GM19467 (cell line): ENCODE measurements around the gene GDF7.
A peak's percentile ranks its signal among the peaks of the same experiment; 100 is the strongest.

Experiments
- ATAC-seq: cut with Tn5 transposase; IDR thresholded peaks from one replicate; pipeline ENCODE4 v1.9.1; 2021; ENCODE audit warnings: mild to moderate bottlenecking, moderate library complexity; ENCODE audit not compliant: unreplicated experiment

Gene GDF7

DNA sequence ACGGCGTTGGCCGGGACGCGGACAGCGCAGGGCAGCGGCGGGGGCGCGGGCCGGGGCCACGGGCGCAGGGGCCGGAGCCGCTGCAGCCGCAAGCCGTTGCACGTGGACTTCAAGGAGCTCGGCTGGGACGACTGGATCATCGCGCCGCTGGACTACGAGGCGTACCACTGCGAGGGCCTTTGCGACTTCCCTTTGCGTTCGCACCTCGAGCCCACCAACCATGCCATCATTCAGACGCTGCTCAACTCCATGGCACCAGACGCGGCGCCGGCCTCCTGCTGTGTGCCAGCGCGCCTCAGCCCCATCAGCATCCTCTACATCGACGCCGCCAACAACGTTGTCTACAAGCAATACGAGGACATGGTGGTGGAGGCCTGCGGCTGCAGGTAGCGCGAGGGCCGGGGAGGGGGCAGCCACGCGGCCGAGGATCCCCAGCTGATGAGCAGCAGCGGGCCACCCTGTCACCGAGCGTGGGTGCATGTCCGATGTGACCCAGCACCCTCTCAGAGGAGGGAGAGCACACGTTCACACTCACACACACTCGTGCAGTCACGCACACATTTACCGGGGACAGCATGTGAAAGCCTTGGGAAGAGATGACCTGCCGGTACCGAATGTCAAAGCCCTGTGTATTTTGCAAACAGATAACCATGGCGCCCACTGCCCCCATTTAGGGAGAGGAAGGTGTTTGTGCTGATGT is 4.2 kb downstream of the GDF7 start:
- no peak for ATAC-seq

DNA sequence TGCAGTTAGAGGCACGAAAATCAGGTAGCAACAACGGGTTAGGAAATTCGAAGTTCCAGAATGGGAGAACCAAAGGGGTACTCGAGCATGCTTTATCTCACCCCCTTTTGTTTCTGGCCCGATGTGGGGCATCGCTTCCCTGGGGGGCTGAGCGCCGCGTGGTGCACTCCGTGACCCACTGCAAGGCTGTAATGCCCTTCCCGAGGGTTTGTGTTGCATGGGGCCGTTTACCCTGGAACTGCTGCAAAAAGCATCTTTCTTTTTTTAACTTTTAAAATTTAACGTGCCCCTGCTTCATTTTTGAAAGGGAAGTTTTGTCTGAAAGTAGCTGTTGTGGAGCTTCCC is 4.8 kb downstream of the GDF7 start:
- ATAC-seq: no peak

DNA sequence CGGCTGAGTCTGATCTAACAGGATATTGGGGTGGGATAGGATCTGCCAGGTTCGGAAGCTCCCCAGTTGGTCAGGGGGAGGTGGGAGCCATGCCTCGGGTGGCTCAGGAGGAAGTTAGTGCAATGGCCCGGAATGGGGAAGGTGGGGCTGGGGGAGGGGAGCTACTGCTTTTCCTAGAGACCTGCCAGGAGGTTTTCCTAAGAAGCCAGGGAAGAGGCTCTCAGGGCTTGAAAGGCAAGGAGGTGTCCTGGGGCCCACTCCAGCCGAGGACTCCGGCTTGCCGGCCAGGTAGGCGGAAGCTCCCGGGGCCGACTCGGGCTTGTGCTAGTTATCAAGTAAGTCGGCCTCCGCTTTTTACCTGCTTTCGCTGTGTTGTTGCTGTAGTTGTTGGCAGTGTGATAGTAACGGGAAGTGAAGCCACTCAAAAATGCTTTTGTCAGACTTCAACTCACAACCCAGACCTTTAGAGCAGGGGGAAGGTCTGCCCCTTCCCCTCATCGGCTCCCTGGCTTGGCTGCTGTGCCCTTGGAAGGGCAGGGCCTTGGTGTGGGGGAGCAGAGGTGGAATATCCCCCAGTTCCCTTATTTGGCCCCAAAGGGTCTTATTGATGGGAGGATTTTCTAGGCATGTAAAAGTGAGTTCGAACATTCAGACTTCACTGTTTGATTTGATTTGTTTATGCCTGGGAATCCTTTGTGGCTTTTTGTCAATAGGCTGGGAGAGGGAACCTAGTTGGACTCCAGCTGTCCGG is 5.4 kb downstream of the GDF7 start:
- no peak for ATAC-seq

DNA sequence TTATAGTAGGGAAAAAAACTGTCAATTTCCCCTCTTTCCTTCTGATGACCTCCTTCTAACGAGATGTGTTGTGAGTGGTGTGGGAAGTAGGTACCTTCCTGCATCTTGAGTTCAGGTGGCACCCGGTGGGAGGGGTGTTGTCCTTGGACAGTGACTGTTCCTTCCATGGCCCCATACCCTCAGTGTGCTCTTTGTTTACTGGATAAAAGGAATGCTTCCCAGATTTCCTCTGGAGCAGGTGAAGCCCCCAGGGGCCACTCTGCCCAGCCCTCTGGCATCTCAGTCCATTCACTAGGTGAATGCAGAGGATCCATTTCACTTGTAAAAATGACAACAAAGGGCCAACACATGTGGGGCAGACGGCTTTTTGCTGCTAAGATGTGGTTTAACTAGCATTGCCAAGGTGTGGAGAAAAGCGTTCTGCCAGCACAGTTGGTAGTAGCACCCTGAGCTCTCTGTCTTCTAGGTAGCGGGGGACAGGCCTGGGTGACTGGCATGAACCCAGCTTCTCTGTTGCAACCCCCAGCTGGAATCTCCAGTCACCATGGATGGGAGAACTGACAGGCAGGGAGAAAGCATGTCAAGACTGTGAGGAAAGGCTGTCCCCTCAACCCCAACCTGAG is 6.9 kb downstream of the GDF7 start:
- ATAC-seq: no peak

DNA sequence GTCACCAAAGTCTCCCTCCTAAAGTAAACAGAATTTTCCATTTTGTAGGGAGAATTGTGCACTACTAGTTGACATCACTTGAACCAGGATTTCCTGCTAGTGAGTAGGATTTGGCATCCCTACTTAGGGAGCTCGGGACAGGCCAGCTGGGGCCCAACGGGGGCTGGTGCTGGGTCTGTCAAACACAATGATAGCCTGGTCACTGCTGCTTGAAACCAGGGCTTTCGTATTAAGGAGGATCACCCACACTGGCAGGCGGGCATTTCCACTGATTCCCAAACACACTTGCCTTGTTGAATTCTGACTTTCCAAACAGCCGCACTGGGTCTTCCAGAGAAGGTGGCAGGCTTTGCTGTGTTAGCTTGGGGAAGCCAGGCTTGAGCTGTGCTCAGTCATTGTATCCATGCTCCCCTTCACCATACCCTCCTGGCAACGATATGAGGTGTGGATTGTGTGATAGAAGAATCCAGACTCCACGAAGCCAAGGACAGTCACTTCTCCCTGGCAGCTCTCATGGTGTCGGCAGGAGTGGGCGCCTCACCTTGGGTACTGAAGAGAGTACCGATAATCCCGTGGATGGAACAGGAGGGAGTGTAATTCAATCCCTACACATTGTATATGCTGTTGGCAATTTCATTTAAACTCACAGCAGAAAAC is 7.5 kb downstream of the GDF7 start:
- ATAC-seq: no peak

DNA sequence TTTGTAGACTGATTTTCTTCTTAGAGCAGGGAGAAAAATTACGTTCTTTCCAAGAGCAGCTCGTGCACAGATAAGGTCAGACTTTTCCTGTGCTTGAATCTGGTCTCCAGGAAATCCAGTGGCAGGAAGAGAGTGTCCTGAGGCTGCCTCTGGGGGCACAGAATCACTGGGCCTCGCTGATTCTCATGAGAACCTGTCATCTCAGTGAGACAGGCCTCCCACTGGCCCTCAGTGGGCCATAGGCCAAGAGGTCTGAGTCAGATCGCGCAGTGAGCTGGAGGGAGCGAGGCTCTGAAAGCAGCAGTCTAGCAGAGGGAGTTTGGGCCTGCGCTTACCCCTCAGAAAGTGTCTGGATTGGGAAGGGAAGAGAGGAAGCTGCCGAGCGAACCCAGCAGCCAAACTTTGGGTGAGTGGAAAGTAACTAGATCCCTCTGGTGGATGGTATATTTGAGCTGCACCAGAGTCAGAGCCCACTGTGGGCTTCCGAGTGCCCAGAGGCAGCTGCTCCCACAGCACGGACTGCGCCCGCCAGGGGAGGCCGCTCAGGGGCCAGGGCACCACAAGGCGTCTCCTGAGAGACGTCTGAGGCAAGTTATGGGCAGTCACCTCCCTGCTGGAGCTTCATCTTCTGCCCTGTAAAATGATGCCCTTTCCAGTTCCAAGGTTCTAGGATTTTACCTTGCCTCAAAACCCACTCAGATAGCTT is 8.2 kb downstream of the GDF7 start:
- no peak for ATAC-seq

DNA sequence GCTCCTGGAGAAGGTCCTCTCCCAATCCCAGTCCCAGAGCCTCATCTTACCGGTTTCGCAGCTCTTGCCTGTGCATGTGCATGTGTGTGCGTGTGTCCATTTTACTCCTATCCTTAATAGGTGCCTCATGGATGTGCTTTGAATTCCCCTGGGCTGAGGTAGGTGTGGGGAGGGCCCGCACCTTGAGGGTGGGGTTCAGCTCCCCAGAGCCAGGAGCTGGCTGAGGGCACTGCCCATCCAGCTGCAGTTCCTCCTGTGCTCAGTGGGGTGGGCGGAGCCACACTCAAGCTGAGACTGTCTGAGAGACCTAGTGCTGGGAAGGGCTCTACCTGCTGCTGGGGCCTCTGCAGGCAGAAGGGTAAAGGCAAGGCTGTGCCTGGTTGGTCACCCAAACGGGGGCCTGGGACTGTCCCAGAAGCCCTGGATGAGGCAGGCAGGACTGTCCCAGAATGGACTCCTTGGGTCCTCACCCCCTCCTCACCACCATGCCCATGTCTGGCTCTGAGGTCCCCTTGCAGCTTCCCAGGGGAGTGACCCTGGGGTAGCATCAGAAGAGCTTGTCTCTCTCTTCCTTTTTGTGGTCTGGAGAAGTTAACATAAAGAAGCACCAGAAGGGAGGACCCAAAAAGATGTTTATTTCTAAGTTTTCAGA is 8.9 kb downstream of the GDF7 start:
- peak; percentile 45 for ATAC-seq

DNA sequence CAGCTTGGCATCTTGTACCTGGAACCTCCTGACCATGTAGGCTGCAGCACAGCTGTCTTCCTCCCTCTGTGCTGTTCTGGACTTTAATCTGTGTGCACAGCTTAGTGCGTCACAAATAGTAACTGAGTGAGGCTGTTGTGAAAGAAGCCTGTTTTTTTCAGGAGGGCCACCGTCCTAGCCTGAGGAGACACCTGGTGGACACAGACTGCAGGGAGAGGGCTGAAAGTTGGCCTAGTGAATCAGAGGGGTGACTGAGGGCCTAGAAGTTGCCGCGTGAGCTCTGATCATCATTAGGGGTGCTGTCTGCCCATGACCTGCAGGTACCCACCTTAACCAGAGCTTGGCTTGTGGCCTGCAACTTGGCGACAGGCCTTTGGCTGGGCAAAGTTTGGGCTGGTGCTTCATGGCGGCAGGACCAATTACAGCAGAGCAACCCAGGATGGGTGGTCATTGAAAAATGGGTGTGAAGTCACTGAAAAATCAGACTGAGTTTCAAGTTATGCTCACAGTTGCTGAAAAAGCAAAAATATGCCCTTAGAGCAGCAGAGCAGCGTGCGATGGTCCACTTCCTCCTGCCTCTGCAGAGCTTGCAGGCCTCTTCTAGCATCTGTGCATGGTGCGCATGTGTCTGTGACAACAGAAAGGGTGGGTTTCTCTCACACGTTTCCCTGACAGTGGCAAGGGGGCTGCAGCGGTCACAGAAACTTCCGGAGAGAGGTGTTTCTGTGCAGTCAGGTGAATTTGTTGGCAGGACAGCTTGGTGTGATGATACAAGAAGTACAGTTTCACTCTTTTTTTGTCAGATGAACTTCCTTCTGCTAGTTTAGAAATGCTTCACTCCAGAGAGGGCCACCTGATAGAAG is 9.6 kb downstream of the GDF7 start:
- peak; percentile 84 for ATAC-seq

DNA sequence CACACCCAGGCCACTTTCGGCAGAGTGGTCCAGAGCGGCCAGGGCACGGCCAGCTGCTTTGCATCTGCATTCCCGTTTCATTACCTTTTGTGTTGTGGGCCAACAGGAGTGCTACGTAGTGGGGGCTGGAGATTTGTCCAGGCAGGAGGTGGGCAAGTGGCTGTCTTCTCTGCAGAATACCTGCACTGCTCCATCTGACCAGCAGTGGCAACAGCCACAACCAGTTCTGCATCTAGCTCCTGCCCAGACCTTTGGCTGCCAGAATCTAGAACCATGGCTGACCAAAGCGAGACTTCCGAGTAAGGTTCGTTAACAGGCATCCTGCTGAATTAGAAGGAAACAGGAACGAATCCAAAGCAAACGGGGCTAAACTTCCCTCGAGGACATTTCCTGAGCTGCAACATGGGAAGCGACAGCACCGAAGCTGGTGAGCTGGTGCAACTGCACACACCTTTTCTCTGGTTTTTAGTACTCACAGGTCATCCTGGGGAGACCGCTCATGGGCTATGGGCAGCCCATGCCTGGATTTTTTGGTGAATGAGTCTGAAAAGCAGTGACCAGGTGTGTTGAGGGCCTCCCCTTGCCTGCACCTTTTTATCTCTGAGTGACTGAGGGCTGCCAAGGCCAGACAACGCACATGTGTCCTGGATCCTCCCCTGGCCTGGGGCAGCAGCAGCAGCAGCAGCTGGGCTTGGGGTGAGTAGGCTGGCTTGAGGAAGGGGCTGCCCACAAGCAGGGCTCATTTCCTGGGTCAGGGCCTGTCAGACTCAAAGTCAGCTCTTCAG is 10.5 kb downstream of the GDF7 start:
- peak; percentile 32 for ATAC-seq

DNA sequence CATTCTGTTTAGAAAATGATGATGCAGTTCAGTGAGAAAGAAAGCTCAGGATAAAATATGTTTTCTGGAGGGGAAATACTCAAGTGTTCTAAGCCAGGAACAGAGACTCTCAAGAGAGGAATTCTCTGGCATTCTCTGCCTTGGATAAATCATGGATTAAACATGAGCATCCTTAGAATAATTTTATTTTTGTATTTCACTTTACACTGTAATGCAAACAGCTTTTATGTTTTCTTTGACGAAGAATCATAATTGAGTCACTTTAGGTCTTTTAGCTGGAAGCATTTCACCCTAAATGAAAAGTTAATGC is 11.1 kb downstream of the GDF7 start:
- no peak for ATAC-seq

DNA sequence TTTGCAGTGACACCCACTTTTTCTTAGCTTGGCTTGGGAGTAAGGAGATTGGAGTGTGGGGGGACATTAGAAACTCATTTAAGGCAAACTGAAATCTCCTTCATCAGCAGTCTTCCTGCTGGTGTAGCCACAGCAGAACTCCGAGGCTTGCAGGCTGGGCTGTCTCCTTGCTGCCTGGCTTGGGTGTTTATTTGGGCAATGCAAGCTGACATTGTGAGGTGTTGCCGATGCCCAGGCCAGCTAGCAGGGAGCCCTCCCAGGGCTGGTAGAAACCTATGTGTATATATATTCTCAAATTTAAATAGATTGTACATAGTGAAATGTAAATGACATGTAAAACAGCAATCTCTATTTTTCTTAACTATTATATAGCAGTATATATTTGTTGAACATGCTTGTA is 11.8 kb downstream of the GDF7 start:
- ATAC-seq: no peak

DNA sequence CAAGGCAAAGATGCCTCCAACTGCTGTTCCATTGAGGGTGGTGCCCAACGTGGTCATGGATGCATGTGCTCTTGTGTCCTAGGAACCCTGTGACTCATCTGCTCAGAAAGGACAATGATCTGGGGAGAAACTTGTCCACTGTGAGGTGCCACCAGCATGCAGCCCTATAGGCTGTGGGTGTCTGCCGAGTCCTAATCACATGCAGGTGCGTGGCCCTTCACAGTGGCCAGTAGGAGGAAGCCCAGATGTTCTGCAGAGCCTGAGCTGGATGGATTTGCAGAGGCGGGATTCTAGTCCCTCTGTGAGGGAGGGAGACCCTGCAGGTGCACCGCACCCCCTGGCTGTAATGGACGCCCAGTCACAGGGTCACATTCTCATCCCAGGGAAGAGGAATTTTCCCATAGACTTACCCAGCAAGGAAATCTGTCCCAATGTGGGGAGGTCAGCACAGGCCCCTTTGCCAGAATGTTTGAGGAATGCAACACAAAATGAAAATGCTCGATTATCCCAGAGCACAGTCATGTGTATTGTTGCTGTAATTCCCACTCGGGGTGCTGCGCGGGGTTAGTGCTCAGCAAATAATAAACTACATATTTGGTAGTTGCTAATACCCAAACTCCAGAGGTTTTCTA is 13.9 kb downstream of the GDF7 start:
- ATAC-seq: no peak

DNA sequence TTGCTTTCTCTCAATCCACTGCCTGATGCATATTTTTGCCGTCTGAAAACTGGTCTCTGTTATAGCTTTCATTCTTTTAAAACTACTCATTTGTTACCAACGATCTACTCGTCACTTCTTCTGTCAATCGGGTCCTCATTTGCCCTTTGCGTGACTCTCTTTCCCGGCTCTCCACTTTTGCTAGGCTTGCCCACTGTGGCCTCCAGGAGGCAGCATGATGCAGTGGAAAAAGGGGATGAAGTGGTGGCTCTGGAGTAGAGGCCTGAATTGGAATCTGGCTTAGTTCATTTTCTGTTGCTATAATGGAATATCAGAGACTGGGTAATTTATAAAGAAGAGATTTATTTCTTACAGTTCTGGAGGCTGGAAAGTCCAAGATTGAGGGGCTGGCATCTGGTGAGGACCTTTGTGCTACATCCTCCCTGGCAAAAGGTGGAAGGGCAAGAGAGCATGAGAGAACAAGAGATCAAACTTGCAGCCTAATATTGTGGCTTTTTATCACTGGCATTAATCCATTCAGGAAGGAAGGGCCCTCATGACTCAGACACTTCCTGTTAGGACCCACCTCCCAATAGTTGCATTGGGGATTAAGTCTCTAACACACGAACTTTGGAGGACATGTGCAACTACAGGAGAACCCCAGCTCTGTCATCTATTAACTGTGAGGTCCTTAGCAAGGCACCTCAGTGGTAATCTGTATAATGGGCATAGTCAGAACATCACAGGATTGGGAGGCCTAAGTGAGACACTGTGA is 15.4 kb downstream of the GDF7 start:
- no peak for ATAC-seq

DNA sequence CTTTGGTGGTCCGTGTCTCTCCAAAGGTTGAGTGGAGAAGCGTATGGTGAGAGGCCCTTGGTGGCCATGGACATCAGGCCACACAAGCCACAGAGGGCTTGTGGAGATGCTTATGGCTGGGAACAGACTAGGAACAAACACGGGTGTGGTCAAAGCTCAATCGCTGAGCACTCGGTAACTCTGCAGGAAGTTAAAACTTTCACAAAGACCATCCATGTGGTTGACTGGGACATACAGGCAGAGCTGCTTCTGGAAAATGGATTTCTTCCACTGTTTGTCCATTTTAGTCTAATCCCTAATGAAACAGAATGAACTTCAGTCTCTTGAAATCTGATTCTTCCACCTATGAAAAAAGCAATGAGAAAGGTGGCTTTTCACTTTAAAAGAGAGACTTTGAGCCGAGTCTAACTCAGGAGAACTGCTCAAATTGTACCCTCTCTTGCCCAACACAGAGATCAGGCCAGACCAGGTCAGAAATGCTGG is 17.7 kb downstream of the GDF7 start:
- no peak for ATAC-seq

DNA sequence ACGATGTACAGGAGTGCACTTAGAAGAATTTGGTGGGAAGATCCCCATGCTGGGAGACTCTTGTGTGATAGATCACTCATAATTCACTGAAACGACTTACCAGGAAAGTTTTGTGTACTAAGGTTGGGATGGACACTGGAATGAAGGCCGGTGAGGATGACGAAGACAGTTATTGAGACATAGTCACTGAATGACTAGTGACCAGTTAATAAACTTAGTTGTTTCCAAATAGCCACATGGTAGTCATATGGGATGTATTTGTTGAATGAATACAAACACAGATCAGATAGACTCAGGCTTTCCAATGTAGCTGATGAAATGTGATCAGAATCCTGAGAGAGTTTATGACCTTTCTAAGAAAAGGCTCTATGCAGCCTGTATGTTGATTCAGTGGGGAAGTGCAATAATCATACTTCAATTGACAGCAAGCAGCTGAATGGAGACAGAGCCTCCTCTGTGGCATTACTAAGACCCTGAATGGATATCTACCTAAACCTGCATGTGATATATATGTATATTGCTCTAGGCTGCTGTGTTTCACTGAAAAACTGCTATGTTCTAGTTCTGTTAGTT is 20.4 kb downstream of the GDF7 start:
- no peak for ATAC-seq

DNA sequence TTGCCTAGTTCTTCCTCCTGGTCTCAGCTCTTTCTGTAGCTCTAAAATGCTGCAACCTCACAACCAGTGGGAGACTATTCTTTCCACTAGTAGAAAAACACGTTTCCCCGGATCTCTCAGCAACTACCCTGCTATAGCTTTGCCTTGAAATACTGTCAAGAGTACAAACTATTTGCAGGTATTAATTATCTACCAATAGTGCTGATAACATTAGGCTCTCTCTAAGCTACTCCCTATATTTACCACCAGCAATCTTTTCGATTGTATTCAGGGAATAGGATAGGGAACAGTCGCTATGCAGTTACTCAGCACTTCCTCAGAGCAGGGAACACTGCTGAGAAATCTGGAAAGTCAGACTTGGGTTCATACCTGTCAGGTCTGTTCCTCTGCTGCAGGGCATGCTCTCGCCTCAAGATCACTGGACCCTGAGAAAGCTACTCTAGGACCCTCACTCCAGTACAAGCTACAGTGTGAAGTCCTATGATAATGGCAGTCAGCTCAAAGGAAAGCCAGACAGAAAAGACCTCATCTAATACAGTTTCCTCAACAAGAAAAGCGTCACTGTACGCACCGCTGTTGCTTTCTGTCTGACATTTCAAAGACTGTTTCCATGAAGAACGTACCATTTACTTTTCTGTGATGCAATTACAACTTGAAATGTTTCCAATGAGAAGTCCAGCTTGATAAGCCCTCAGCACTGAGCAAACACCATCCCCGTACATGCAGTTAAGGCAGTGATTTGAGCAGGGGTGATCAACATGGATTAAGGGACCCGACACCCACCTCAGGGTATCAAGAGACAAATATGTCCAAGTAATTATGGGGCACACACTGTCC is 22.7 kb downstream of the GDF7 start:
- no peak for ATAC-seq
